ENCODE measurements around the gene PROC. TPM values are rescaled to one million over a fixed set of nuclear protein-coding genes. Genes with fewer than 3 reads are reported as not detected.
"Not testable (repeated sequence)": the region's sequence is repeated elsewhere in the genome, so short reads cannot be mapped to it uniquely, and the experiment has no call there.

PROC gene
- total RNA-seq, 1 experiment from 2014 or later: not detected

DNA sequence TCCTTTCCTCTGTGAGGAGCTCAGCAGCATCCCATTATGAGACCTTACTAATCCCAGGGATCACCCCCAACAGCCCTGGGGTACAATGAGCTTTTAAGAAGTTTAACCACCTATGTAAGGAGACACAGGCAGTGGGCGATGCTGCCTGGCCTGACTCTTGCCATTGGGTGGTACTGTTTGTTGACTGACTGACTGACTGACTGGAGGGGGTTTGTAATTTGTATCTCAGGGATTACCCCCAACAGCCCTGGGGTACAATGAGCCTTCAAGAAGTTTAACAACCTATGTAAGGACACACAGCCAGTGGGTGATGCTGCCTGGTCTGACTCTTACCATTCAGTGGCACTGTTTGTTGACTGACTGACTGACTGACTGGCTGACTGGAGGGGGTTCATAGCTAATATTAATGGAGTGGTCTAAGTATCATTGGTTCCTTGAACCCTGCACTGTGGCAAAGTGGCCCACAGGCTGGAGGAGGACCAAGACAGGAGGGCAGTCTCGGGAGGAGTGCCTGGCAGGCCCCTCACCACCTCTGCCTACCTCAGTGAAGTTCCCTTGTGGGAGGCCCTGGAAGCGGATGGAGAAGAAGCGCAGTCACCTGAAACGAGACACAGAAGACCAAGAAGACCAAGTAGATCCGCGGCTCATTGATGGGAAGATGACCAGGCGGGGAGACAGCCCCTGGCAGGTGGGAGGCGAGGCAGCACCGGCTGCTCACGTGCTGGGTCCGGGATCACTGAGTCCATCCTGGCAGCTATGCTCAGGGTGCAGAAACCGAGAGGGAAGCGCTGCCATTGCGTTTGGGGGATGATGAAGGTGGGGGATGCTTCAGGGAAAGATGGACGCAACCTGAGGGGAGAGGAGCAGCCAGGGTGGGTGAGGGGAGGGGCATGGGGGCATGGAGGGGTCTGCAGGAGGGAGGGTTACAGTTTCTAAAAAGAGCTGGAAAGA lies 7.6 kb downstream of the PROC start:
- DNase-seq (ENCODE audit: low read depth): no peak

GRCh38 chr2:127426501-127427354 lies 8.5 kb downstream of the PROC start:
- no peak for DNase-seq (ENCODE audit: low read depth)

DNA sequence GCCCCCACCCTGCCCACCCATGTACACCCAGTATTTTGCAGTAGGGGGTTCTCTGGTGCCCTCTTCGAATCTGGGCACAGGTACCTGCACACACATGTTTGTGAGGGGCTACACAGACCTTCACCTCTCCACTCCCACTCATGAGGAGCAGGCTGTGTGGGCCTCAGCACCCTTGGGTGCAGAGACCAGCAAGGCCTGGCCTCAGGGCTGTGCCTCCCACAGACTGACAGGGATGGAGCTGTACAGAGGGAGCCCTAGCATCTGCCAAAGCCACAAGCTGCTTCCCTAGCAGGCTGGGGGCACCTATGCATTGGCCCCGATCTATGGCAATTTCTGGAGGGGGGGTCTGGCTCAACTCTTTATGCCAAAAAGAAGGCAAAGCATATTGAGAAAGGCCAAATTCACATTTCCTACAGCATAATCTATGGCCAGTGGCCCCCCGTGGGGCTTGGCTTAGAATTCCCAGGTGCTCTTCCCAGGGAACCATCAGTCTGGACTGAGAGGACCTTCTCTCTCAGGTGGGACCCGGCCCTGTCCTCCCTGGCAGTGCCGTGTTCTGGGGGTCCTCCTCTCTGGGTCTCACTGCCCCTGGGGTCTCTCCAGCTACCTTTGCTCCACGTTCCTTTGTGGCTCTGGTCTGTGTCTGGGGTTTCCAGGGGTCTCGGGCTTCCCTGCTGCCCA lies 9.3 kb downstream of the PROC start:
- DNase-seq (ENCODE audit: low read depth): no peak

DNA sequence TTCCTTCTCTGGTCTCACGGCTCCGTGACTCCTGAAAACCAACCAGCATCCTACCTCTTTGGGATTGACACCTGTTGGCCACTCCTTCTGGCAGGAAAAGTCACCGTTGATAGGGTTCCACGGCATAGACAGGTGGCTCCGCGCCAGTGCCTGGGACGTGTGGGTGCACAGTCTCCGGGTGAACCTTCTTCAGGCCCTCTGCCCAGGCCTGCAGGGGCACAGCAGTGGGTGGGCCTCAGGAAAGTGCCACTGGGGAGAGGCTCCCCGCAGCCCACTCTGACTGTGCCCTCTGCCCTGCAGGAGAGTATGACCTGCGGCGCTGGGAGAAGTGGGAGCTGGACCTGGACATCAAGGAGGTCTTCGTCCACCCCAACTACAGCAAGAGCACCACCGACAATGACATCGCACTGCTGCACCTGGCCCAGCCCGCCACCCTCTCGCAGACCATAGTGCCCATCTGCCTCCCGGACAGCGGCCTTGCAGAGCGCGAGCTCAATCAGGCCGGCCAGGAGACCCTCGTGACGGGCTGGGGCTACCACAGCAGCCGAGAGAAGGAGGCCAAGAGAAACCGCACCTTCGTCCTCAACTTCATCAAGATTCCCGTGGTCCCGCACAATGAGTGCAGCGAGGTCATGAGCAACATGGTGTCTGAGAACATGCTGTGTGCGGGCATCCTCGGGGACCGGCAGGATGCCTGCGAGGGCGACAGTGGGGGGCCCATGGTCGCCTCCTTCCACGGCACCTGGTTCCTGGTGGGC lies 10.0 kb downstream of the PROC start:
- no peak for DNase-seq (ENCODE audit: low read depth)

GRCh38 chr2:127428815-127429109 lies 10.5 kb downstream of the PROC start:
- no peak for DNase-seq (ENCODE audit: low read depth)

- no peak for DNase-seq (ENCODE audit: low read depth)
These were observed 11.1 kb downstream of the PROC start for GRCh38 chr2:127429291-127429690.

DNA sequence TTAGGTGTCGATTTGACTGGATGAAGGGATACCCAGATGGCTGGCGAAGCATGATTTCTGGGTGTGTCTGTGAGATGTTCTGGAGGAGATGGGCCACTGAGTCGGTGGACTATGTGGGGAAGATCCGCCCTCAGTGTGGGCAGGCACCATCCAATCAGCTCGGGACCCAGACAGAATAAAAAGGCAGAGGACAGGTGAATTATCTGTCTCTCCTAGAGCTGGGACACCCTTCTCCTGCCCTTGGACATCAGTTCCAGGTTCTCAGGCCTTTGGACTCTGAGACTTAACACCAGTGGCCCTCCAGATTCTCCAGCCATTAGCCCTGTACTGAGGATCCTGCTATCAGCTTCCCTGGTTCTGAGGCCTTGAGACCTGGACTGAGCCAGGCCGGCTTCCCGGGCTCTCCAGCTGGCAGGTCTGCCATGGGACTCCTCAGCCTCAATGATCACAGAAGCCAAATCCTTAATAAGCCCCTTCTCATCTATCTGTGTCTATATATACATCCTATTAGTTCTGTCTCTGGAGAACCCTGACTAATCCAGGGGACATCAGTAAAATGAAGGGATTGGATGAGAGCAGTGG lies 11.7 kb downstream of the PROC start:
- DNase-seq (ENCODE audit: low read depth): no peak

- no peak for DNase-seq (ENCODE audit: low read depth)
These were observed 13.3 kb downstream of the PROC start for GRCh38 chr2:127431408-127432023.

DNA sequence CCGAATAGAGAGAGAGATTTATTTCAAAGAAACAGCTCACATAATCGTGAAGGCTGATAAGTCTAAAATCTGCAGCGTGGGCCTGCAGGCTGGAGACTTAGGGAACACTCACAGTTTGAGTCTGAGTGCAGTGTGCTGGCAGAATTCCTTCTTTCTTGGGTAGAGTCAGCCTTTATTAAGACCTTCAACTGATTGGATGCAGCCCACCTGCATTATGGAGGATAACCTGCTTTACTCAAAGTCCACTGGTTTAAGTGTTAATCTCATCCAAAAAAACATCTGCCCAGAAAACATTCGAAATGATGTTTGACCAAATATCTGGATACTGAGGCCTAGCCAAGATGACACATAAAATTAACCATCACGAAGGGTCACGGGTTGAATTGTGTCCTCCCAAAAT lies 16.3 kb downstream of the PROC start:
- no peak for DNase-seq (ENCODE audit: low read depth)

DNA sequence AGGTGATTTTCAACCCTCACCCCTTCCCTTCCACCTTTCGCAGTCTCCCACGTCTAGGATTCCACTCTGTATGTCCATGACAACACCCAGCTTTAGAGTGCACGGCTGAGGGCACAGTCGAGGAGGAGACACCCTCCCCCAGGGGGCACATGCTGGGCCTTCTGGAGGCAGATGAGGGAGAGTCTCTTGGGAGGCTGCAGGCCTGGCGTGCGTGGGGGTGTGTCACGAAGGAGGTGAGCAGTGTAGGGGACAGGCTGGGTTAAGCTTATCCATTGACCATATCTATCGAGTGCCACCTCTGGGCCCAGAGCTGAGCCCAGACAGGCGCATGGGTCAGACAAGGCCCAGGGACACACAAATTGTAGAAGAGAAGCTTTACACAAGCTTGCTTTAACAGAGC lies 18.8 kb downstream of the PROC start:
- no peak for DNase-seq (ENCODE audit: low read depth)

GRCh38 chr2:127437781-127438726 lies 19.8 kb downstream of the PROC start:
- no peak for DNase-seq (ENCODE audit: low read depth)

DNA sequence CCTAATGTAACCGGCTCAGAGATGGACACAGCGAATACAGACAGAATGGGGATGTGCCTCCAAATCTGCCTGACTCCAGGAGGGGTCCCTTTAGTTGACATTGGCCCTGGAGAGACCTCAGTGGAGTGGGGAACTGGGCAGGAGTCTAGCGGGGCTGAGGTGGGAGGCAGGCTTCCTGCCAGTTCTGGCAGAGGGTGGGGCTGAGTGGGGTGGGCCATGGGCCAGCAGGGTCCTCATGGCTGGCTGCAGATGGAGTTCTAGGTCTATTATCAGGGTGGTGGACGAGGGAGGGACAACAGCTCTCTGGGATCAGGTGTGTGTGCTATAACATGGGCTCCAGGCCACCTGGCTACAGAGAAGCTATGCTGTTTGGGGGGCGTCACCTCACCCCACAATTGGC lies 21.1 kb downstream of the PROC start:
- no peak for DNase-seq (ENCODE audit: low read depth)

DNA sequence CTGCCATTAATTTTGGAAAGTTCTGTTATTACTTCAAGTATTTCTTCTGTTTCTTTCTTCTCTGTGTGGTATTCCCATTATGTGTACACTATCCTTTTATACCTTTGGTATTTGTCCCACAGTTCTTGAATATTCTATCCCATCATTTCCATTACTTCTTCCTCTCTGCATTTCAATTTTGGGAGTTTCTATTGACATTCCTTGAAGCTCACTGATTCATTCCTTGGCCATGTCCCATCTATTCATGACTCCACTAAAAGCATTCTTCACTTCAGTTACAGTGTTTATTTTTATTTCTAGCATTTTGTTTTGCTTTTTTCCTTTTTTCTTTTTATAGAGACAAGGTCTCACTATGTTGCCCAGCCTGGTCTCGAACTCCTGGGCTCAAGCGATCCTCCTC lies 30.3 kb downstream of the PROC start:
- no peak for DNase-seq (ENCODE audit: low read depth)

DNA sequence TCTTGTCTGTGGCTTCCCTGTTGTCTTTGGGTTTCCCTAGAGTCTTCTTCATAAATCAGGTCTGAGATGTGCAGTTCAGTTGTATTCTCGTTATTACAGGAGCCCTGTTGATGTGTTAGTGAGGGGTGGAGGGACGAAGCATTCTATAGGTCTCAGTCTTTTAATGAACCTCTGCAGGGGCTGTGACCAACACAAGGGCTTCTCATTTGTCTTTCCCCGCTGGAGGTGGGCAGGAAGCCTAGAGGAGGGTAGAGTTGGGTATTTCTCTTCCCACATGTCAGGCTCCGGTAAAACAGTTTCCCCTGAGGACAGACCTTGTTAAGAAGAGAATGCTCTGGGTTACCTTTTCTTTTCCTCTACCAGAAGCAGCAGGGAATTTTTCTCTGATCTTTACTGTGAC lies 31.2 kb downstream of the PROC start:
- DNase-seq (ENCODE audit: low read depth): no peak

DNA sequence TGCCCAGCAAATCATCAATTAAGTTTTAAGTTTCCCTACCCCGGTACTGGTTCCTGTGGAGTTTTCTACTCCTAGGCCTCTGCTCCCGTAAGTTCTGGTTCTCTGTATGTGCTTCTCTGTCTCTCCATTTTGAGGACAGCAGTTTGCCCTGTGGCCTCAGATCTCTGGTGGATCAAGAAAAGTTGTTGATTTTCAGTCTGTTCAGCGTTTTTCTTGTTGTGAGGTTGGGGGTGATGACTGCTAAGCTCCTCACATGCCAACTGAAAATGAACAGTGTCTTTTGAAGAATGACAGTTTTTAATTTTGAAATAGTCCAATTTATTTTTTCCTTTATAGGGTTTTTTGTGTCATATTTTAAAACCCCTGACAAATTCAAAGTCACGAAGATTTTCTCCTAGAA lies 31.7 kb downstream of the PROC start:
- no peak for DNase-seq (ENCODE audit: low read depth)

GRCh38 chr2:127451981-127452380 lies 33.8 kb downstream of the PROC start:
- DNase-seq (ENCODE audit: low read depth): no peak

- not testable (repeated sequence) for DNase-seq (ENCODE audit: low read depth)
These were observed 34.2 kb downstream of the PROC start for GRCh38 chr2:127452423-127452822.

DNA sequence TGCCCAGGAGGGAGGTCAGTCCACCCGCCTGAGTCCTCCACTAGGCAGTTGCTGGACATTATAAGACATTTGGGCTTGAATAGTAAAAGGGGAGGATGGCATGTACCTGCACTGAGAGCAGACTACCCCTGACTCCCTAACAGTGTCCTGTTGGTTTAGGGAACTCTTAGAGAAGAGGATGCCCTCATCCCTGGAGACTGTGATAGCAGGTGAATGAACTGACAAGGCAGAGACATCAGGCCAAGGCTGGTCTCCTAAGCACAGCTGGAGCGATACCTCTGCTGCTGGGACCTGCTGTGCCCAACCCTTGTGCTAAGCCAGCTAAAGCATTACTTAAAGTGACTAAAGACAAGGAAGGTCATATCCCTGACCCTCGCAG lies 34.8 kb downstream of the PROC start:
- DNase-seq (ENCODE audit: low read depth): no peak

All from HT1080 (cell line).